ENCODE results near the gene CDH23. TPM values are rescaled to one million over a fixed set of nuclear protein-coding genes. Genes with fewer than 3 reads are reported as not detected.

CDH23 gene
- total RNA-seq, 1 donor from 2014 or later, result 0.29 TPM

DNA sequence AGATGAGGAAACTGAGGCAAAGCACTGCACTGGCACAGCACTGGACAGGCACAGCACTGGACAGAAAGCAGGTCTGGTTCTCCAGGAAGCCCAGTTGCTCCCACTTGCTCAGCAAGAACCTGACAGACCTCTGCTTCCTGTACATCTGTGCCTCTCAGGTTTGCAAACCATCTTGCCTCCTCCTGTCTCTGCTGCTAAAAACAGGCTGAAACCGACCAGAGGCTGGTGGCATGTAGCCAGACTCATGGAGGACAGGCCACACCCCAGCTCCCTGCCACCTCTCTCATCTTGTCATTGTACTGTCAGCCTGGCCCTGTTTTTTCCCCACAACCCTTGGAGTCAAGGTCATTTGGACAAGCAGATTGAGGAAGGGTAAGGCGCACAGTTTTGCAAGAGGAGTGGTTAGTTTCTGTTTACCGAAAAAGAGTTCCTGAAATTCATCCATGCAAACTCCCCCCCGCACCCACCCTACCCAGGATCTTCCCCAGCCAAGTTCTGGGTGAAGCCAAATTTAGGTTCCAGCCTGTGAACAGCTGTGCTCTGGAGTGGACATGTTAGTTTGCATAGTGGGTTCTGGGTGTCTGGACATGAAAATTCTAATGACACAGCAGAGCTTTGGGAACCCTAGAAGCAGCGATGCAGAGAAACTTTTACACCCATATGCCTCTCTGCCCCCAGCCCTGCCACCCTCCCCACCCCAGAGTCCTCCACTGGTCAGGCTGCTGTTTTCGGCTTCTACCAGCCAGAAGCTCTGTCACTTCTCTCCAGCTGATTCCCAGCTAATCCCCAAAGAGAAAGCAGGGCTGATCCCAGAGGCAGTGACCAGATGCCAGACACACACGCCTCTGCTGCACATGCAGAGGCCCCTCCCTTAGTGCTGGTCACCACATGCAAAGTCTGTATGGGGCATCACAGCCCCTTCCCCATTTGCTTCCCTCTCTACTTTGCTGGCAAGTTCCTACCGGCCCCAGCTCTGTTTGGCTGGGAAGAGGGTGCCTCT is 331.3 kb downstream of the CDH23 start:
- ATAC-seq (ENCODE audit: low read depth) (peak; percentile 64), DNase-seq (no peak)
- peak overlapping the region; percentile 64 for H3K4me3 Mint-ChIP-seq
- intact Hi-C loops (cut with micrococcal nuclease), result loop anchor here (1.0 to 2.0 kb wide), 6 partner anchors 15 to 169 kb away; partner anchors contain the start of gene VSIR
- CTCF ChIA-PET, result interaction anchor here (1.0 to 3.9 kb wide), 6 partner anchors 20 to 168 kb away, joined by 3 to 26 read pairs (median 4); partner anchors contain the start of gene VSIR
- H3K27me3 Mint-ChIP-seq, result no peaks in the 10 kb centered on the region
- no peaks in the 10 kb centered on the region for H3K36me3 Mint-ChIP-seq (ENCODE audit: low read depth)
- H3K4me1 Mint-ChIP-seq, result peaks cover 54% of the 10 kb centered on the region
- H3K27ac Mint-ChIP-seq, result peak overlapping the region; percentile 91
- H3K9me3 Mint-ChIP-seq, result no peaks in the 10 kb centered on the region
- POLR2A ChIA-PET, result interaction anchor here (0.7 to 6.3 kb wide), 13 partner anchors 9 to 123 kb away, joined by 3 to 79 read pairs (median 4); partner anchors contain the start of genes PSAP and VSIR
- TF ChIP-seq, protein P1, sequence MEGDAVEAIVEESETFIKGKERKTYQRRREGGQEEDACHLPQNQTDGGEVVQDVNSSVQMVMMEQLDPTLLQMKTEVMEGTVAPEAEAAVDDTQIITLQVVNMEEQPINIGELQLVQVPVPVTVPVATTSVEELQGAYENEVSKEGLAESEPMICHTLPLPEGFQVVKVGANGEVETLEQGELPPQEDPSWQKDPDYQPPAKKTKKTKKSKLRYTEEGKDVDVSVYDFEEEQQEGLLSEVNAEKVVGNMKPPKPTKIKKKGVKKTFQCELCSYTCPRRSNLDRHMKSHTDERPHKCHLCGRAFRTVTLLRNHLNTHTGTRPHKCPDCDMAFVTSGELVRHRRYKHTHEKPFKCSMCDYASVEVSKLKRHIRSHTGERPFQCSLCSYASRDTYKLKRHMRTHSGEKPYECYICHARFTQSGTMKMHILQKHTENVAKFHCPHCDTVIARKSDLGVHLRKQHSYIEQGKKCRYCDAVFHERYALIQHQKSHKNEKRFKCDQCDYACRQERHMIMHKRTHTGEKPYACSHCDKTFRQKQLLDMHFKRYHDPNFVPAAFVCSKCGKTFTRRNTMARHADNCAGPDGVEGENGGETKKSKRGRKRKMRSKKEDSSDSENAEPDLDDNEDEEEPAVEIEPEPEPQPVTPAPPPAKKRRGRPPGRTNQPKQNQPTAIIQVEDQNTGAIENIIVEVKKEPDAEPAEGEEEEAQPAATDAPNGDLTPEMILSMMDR (IDR thresholded peaks at IDR 0.05), result no peak

DNA sequence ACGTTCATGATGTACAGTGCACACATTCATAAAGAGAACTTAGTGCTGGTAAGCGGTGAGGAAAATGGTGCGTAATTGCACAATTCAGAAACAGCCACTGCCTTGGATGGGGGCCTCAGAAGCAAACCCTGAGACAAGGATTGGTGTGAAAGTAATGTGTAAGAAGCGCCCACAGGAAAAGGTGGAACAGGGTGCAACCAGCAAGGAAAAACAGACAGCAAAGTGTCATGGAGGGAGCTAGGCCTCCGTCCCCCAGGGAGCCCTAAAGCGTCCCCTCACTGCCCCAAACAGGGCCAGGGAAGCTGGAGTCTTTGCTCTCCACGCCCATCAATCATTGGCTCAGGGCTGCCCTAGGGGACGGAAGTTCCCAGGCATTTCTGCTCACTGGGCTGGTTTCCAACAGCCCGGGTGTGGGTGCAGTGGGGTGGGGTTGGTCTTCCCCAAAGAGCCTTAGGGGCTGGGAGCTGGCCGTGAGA is 332.5 kb downstream of the CDH23 start:
- no peaks in the 10 kb centered on the region for H3K36me3 Mint-ChIP-seq (ENCODE audit: low read depth)
- no peak for DNase-seq
- no peak for ATAC-seq (ENCODE audit: low read depth)
- H3K4me3 Mint-ChIP-seq, result no peak overlapping the region
- TF ChIP-seq, protein P1 (IDR thresholded peaks at IDR 0.05), result no peak
- peak overlapping the region; percentile 91 for H3K27ac Mint-ChIP-seq
- CTCF ChIA-PET, result interaction anchor here (0.9 to 3.9 kb wide), 6 partner anchors 21 to 167 kb away, joined by 3 to 26 read pairs (median 4); partner anchors contain the start of gene VSIR
- POLR2A ChIA-PET, result interaction anchor here (0.8 to 6.3 kb wide), 5 partner anchors 19 to 107 kb away, joined by 3 to 79 read pairs (median 9); partner anchors contain the start of gene VSIR
- H3K27me3 Mint-ChIP-seq, result no peaks in the 10 kb centered on the region
- intact Hi-C loops (cut with micrococcal nuclease), result no loop called here
- no peaks in the 10 kb centered on the region for H3K9me3 Mint-ChIP-seq
- H3K4me1 Mint-ChIP-seq, result peaks cover 63% of the 10 kb centered on the region

DNA sequence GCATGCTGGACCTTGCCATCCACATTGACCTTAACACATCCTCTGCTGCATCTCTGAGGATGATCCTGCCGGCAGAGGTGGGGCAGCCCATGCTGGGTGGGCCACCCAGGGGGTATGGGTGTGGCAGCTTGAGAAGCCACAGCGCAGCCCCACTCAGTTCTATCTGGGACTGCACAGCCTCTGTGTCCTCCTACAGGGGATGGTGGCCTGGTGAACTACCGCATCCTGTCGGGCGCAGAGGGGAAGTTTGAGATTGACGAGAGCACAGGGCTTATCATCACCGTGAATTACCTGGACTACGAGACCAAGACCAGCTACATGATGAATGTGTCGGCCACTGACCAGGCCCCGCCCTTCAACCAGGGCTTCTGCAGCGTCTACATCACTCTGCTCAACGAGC is 335.1 kb downstream of the CDH23 start:
- Mint-ChIP-seq H3K9me3 (no peaks in the 10 kb centered on the region), H3K4me1 (peaks cover 75% of the 10 kb centered on the region), H3K4me3 (no peak overlapping the region), H3K27ac (no peak overlapping the region), H3K27me3 (no peaks in the 10 kb centered on the region), H3K36me3 (ENCODE audit: low read depth) (no peaks in the 10 kb centered on the region)
- ATAC-seq (ENCODE audit: low read depth) (no peak), DNase-seq (no peak)
- intact Hi-C loops (cut with micrococcal nuclease), result no loop called here
- ChIA-PET CTCF (interaction anchor here (2.4 kb wide), 1 partner anchor 80 kb away, joined by 11 read pairs; no protein-coding TSS in a partner anchor), POLR2A (interaction anchor here (0.6 to 2.2 kb wide), 3 partner anchors 21 to 122 kb away, joined by 4 to 10 read pairs (median 7); no protein-coding TSS in a partner anchor)
- TF ChIP-seq, protein P1 (IDR thresholded peaks at IDR 0.05), result no peak

DNA sequence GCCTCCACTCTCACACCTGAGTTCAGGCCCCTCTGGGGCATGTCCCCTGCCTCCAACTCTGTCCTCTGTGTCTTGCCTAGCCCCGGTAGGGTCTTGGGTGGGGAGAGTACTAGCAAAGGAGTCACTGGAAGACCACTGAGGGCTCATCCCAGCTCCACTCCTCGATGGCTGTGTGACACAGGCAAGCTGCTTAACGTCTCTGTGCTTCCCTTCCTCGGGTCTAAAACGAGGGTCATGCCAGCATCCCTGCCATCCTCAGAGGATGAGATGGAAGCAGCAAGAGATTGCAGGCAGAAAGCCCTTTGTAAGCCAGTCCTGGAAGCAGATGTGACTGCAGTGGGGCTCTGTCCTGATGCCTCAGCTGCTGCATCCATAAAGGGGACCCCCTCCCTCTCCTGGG is 338.1 kb downstream of the CDH23 start:
- no peaks in the 10 kb centered on the region for H3K27me3 Mint-ChIP-seq
- POLR2A ChIA-PET, result interaction anchor here (0.6 to 1.7 kb wide), 2 partner anchors 39 to 332 kb away, joined by 4 to 6 read pairs; partner anchors contain the start of gene VSIR
- TF ChIP-seq, protein P1 (IDR thresholded peaks at IDR 0.05), result no peak
- peaks cover 63% of the 10 kb centered on the region for H3K4me1 Mint-ChIP-seq
- H3K27ac Mint-ChIP-seq, result no peak overlapping the region
- ATAC-seq (ENCODE audit: low read depth) (no peak), DNase-seq (no peak)
- H3K4me3 Mint-ChIP-seq, result no peak overlapping the region
- intact Hi-C loops (cut with micrococcal nuclease), result no loop called here
- H3K9me3 Mint-ChIP-seq, result no peaks in the 10 kb centered on the region
- CTCF ChIA-PET, result interaction anchor here (1.3 to 1.5 kb wide), 2 partner anchors 18 to 162 kb away, joined by 3 read pairs; no protein-coding TSS in a partner anchor
- no peaks in the 10 kb centered on the region for H3K36me3 Mint-ChIP-seq (ENCODE audit: low read depth)

All from activated B cell treated with CpG ODN at 0.5 μM for 24 hours (primary cell).